IMR-90 (cell line): Measurements from ENCODE around the gene TMEM245. TPM values are rescaled to one million over a fixed set of nuclear protein-coding genes. Genes with fewer than 3 reads are reported as not detected.
"Not testable (repeated sequence)": the region's sequence is repeated elsewhere in the genome, so short reads cannot be mapped to it uniquely, and the experiment has no call there.

ENCODE experiments used
- ATAC-seq: fragments of 200-7000 bp; cut with Tn5 transposase; 2 replicates; pipeline ENCODE4 v1.9.1; 2020; ENCODE audit warnings: low read depth, mild to moderate bottlenecking, moderate library complexity
- BruUV-seq: library from RNA; stranded (reverse); fragments of 400-500 nt; replicated peaks from 2 replicates; lab custom pipeline; 2021; lab: Mats Ljungman, UMichigan
- CTCF ChIA-PET: fragments of 300-600 bp; formaldehyde crosslinking; extraction: SDS; loops from one replicate; lab custom pipeline; 2021; ENCODE audit warnings: antibody characterized with exemption; lab: Yijun Ruan, JAX
- POLR2A ChIA-PET: fragments of 300-600 bp; sonication (Branson Sonifier 250); formaldehyde crosslinking; loops from one replicate; lab custom pipeline; 2022; ENCODE audit warnings: antibody characterized with exemption; ENCODE audit not compliant: unreplicated experiment; lab: Charles Lee
- DNase-seq: peaks from one replicate; pipeline ENCODE4 v3.0.0; 2013
- H2AFZ ChIP-seq: replicated peaks from 2 replicates; pipeline ENCODE3; 2013; ENCODE audit warnings: low read length, mild to moderate bottlenecking; ENCODE audit not compliant: poor library complexity
- H2AK5ac ChIP-seq: 2 replicates; pipeline ENCODE4 v1.6.1; 2013; ENCODE audit warnings: low read depth, low read length, inconsistent platforms
- H2AK9ac ChIP-seq: replicated peaks from 2 replicates; pipeline ENCODE3; 2013; ENCODE audit warnings: mild to moderate bottlenecking, low read depth, low read length, moderate library complexity; ENCODE audit not compliant: poor library complexity
- H2BK120ac ChIP-seq: 2 replicates; pipeline ENCODE4 v1.6.1; 2013; ENCODE audit warnings: low read depth, low read length, inconsistent platforms
- H2BK15ac ChIP-seq: 3 replicates; pipeline ENCODE4 v1.6.1; 2013; ENCODE audit warnings: low read depth, low read length, inconsistent platforms
- H2BK20ac ChIP-seq: 2 replicates; pipeline ENCODE4 v1.6.1; 2013; ENCODE audit warnings: low read depth, mild to moderate bottlenecking, inconsistent platforms, low read length, moderate library complexity
- H2BK5ac ChIP-seq: 2 replicates; pipeline ENCODE4 v1.6.1; 2013; ENCODE audit warnings: mild to moderate bottlenecking, low read depth, low read length, inconsistent platforms; ENCODE audit not compliant: poor library complexity, severe bottlenecking
- H3K14ac ChIP-seq: replicated peaks from 2 replicates; pipeline ENCODE4 v1.6.1; 2013; ENCODE audit warnings: low read depth, low read length, inconsistent platforms
- H3K18ac ChIP-seq: 2 replicates; pipeline ENCODE4 v1.6.1; 2013; ENCODE audit warnings: low read depth, low read length, control low read depth
- H3K23ac ChIP-seq: 2 replicates; pipeline ENCODE4 v1.6.1; 2013; ENCODE audit warnings: low read depth, low read length, inconsistent platforms
- H3K27ac ChIP-seq: 2 replicates; pipeline ENCODE4 v1.5.1; 2013; ENCODE audit warnings: mild to moderate bottlenecking, control low read depth, low read length; ENCODE audit not compliant: insufficient read depth
- H3K27me3 ChIP-seq: 2 replicates; pipeline ENCODE4 v1.6.1; 2013; ENCODE audit warnings: low read length; ENCODE audit not compliant: control insufficient read depth, insufficient read depth
- H3K36me3 ChIP-seq: 2 replicates; pipeline ENCODE4 v1.6.1; 2013; ENCODE audit warnings: low read length, mixed read lengths; ENCODE audit not compliant: control insufficient read depth, insufficient read depth
- H3K4ac ChIP-seq: 2 replicates; pipeline ENCODE4 v1.6.1; 2013; ENCODE audit warnings: low read depth, low read length, inconsistent platforms
- H3K4me1 ChIP-seq: 2 replicates; pipeline ENCODE4 v1.6.1; 2013; ENCODE audit warnings: low read length, mixed read lengths; ENCODE audit not compliant: control insufficient read depth, insufficient read depth
- H3K4me2 ChIP-seq: 2 replicates; pipeline ENCODE4 v1.6.1; 2013; ENCODE audit warnings: low read depth, mild to moderate bottlenecking, control low read depth, low read length, moderate library complexity
- H3K4me3 ChIP-seq: 2 replicates; pipeline ENCODE4 v1.5.1; 2013; ENCODE audit warnings: low read depth, mild to moderate bottlenecking, control low read depth, low read length, moderate library complexity; ENCODE audit not compliant: insufficient read depth
- H3K56ac ChIP-seq: 2 replicates; pipeline ENCODE4 v1.6.1; 2013; ENCODE audit warnings: low read length, inconsistent platforms; ENCODE audit not compliant: insufficient read depth; ENCODE audit errors: extremely low read depth
- H3K79me1 ChIP-seq, 2 experiments: 2 replicates each; pipeline ENCODE4 v1.6.1; 2013; ENCODE audit warnings: low read length in 2 of 2, inconsistent platforms in 1 of 2, low read depth in 1 of 2
- H3K9ac ChIP-seq: 2 replicates; pipeline ENCODE4 v1.6.1; 2013; ENCODE audit warnings: low read depth, low read length, control low read depth
- H3K9me1 ChIP-seq: 2 replicates; pipeline ENCODE4 v1.6.1; 2013; ENCODE audit warnings: low read length, inconsistent platforms; ENCODE audit not compliant: insufficient read depth
- H3K9me3 ChIP-seq: 2 replicates; pipeline ENCODE4 v1.6.1; 2013; ENCODE audit warnings: low read length; ENCODE audit not compliant: control insufficient read depth, insufficient read depth
- H4K20me1 ChIP-seq: 2 replicates; pipeline ENCODE4 v1.6.1; 2013; ENCODE audit warnings: low read length, inconsistent platforms; ENCODE audit not compliant: insufficient read depth
- H4K5ac ChIP-seq: 2 replicates; pipeline ENCODE4 v1.6.1; 2013; ENCODE audit warnings: mild to moderate bottlenecking, low read depth, low read length, control low read depth
- H4K8ac ChIP-seq, 2 experiments: 2 replicates each; pipeline ENCODE4 v1.6.1; 2013; ENCODE audit warnings: low read depth in 2 of 2, low read length in 2 of 2, control low read depth in 1 of 2, inconsistent platforms in 1 of 2
- H4K91ac ChIP-seq: 2 replicates; pipeline ENCODE4 v1.6.1; 2013; ENCODE audit warnings: low read depth, low read length, inconsistent platforms; ENCODE audit not compliant: insufficient read depth
- WGBS, 2 experiments: methylation state at CpG; one replicate each; pipeline versions ENCODE4 v1.1.5 to v1.1.7; 2013; ENCODE audit warnings: missing lambda C conversion rate in 2 of 2; ENCODE audit not compliant: insufficient read length in 1 of 2; ENCODE audit errors: extremely low coverage in 2 of 2; 5-methylcytosine and 5-hydroxymethylcytosine counted together
- dilution Hi-C: fragments of 300-500 bp; cut with HindIII; formaldehyde crosslinking; loops from one replicate; pipeline ENCODE4 v1.14.3; 2018; ENCODE audit warnings: low sequenced_read_pairs; ENCODE audit not compliant: unreplicated experiment
- in situ Hi-C: fragments of 300-500 bp; cut with MboI; formaldehyde crosslinking; loops from 3 replicates; pipeline ENCODE4 v1.14.3; 2019; ENCODE audit warnings: low sequenced_read_pairs, inconsistent platforms, mixed read lengths
- intact Hi-C: fragments of 100-400 bp; cut with micrococcal nuclease; formaldehyde crosslinking; loops from 2 replicates; pipeline ENCODE4 v1.10.0; 2022
- polyA plus RNA-seq, 3 experiments: library from polyadenylated mRNA; depleted of rRNA; stranded (reverse); fragments of >200 nt; gene quantifications; 2 replicates each; pipeline ENCODE4 v1.2.3, GENCODE V29; 2012; ENCODE audit warnings: low replicate concordance in 1 of 3
- total RNA-seq: library from RNA; depleted of rRNA; stranded (reverse); fragments of >200 nt; gene quantifications from 2 replicates; pipeline ENCODE4 v1.2.3, GENCODE V29; 2012

Gene TMEM245
- total and polyA plus RNA-seq, 2 of the 4 experiments (the other 2 are of a cell fraction), result 24.8 to 57.9 TPM

DNA sequence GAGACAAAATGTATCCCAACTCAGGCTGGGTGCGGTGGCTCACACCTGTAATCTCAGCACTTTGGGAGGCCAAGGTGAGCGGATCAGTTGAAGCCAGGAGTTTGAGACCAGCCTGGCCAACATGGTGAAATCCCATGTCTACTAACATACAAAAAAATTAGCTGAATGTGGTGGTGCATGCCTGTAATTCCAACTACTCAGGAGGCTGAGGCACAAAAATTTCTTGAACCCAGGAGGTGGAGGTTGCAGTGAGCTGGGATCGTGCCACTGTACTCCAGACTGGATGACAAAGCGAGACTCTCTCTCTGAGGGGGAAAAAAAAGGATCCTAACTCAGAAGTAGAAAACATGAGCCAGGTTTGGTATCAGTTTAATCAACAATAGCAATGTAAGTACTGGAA, 66.6 kb downstream of the TMEM245 start:
- POLR2A ChIA-PET, H2BK120ac ChIP-seq, H2AK9ac ChIP-seq, H3K27ac ChIP-seq, H3K56ac ChIP-seq, H4K5ac ChIP-seq, intact Hi-C loops, H2AFZ ChIP-seq, H3K23ac ChIP-seq, H2BK15ac ChIP-seq, DNase-seq, BruUV-seq, H3K79me1 ChIP-seq, H2BK20ac ChIP-seq, H3K4ac ChIP-seq, H3K18ac ChIP-seq, H3K14ac ChIP-seq, H3K4me3 ChIP-seq, ATAC-seq, H2AK5ac ChIP-seq, H2BK5ac ChIP-seq, H3K27me3 ChIP-seq, H4K20me1 ChIP-seq, H3K9ac ChIP-seq, dilution Hi-C loops, CTCF ChIA-PET, H3K4me1 ChIP-seq, H4K8ac ChIP-seq, H4K91ac ChIP-seq, H3K9me3 ChIP-seq, H3K4me2 ChIP-seq, H3K9me1 ChIP-seq: not testable (repeated sequence)
- 100% methylated on average over 1 of the region's 4 CpGs; no CpG with 5 or more reads in 1 of the 2 experiments for WGBS, 2 experiments
- in situ Hi-C loops, result loop anchor here (25.0 kb wide), 1 partner anchor 259 kb away; the partner anchor contains the start of gene EPB41L4B
- peaks cover 33% of the 10 kb centered on the region for H3K36me3 ChIP-seq
